NCI-H2196 (cell line): ENCODE measurements around the gene GLRB.
"Not testable (repeated sequence)": the region's sequence is repeated elsewhere in the genome, so short reads cannot be mapped to it uniquely, and the experiment has no call there.

Source experiments
- DNase-seq: peaks from one replicate; lab custom pipeline; 2025; ENCODE audit not compliant: unreplicated experiment; lab: John Stamatoyannopoulos, UW

The GLRB gene

DNA sequence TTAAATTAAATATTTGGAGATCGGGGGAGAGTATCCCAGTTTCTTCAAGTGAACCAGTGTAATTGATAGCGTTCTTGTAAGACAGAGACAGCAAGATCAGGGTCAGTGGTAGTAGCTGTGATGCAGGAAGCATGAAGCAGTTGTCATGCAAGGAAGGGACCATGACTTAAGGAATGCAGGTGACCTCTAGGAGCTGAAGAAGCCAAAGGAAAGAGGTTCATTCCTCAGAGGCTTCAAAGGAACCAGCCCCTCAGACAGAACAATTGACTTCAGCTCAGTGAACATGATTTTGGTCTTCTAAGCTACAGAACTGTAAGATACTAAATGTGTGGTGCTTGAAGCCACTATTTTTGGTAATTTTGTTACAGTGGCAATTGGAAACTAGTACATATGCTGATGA is 51.6 kb downstream of the GLRB start:
- DNase-seq, result no peak

DNA sequence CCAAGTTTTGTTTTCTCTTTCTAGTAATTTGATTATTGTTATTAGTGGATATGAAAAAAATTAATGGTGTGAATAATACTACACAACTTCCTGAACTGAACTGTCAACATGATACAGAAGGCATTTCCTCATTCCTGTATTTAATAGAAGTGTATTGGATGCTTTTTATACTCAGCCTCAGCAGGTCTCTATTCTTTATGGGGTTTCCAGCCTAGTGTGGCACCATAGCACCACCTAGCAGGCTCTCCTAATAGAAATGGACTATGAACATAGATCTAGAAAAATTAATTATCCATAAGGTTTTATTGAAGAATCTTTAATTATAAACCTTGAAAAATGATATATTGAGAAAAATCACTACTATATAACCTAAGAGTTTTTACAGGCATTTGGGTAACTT is 52.4 kb downstream of the GLRB start:
- peak; percentile 9 for DNase-seq

DNA sequence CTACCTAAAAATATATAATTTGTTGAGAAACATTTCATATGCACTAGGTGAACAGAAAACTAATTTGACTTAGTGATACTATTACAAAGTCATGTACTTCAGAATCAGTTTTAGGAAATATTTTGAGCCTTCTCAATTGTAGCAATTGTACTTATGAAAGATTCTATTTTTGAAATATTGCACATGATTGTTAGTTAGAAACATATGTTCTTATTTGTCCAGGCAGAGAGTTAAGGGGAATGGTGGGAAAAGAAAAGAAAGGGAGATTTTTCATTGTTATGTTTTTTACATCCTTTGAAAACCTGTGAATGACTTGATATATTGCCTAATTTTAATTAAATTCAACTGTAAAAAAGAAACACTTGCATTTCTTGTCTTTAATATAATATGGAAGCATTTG is 66.0 kb downstream of the GLRB start:
- no peak for DNase-seq

DNA sequence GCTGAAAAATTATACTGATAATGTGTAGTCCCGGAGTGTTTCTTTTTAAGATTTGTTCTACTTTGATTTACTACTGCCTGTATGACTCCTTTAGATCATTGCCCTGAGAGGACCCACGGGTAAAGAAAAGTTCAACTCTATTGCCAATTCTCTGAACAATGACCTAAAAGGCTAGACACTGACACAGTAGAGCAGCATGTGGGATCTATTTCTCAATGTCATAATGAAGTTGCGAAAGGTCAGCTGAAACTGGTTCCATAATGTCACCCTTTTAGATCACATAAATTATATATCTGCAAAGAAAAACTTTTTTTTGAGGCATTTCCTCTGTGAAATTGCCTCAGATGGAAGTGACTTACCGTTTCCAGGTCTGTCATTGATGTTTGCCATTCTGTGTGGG is 67.4 kb downstream of the GLRB start:
- DNase-seq, result no peak

DNA sequence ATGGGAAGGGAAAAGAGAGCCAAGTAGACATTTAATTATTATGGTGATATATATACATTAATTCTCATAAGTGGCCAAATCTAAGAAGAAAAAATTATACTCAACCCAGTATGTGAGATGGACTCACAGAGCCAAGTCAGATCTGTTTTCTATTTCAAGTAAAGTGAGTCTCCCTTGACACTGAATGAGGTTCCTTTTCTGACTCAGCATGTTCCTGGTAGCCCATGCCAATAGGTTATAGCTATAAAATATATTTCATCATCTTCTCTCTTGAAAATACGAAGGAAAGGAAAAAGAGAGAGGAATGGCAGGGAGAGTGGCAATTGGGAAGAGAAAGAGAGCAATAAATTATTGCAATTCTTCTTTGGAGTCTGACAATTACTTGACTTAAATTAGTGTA is 75.8 kb downstream of the GLRB start:
- no peak for DNase-seq

DNA sequence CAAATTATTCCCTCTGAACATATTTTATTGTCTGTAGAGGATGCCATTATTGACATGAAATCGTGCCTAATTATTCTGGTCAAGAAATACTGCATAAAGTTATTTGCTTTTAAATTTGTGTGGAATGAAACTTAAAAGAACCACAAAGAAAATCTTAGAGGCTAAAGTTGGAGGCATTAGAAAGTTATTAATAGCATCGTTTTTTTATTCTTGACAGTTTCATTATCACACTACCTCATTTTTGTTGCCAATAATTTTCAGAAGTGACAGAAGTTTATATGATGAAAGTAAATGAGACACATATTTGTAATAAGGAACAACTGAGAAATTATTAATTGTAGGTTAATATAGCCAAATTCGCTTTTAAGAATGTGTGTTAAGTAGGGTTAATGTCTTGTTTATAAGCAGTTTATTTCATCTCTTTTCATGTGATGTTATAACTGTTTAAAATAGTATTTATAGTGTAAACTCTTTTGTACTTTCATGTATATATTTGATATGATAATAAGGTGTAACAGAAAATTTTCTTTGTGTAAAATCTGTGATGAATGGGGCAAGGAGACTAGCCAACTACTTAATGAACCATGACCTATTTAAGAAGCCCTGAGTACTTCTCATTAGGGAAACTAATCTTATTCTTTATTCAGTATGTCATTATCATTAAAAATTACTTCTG is 90.1 kb downstream of the GLRB start:
- DNase-seq, result no peak

DNA sequence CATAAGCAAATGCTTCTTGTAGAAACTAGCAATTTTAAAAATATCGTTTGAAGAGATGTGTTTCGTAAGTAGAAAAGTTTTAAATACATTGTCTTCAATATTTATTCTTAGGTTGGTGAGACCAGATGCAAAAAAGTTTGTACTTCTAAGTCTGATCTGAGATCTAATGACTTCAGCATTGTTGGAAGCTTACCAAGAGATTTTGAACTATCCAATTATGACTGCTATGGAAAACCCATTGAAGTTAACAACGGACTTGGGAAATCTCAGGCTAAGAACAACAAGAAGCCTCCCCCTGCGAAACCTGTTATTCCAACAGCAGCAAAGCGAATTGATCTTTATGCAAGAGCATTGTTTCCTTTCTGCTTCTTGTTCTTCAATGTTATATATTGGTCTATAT is 94.4 kb downstream of the GLRB start:
- no peak for DNase-seq

DNA sequence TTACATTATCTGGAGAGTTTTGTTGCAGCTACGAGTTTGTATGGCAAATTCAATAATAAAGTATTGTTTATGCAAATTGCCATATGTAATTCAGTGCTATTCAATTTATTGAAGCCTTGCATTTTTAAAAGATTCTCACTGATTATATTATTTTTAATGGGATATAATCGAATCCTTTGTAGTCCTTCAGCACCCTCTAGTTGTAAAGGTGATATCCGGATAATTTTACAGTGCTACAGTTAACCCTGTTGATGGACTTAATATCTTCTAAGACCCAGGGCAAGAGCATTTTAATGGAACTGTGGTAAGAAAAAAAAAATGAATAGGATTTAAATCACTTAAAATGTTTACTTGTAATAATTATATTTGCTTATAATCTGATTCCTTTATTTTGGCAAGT is 96.1 kb downstream of the GLRB start:
- DNase-seq, result no peak

DNA sequence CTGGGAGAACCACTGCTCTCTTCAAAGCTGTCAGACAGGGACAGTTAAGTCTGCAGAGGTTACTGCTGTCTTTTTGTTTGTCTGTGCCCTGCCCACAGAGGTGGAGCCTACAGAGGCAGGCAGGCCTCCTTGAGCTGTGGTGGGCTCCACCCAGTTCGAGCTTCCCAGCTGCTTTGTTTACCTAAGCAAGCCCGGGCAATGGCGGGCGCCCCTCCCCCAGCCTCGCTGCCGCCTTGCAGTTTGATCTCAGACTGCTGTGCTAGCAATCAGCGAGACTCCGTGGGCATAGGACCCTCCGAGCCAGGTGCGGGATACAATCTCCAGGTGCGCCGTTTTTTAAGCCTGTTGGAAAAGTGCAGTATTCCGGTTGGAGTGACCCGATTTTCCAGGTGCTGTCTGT is 104.3 kb downstream of the GLRB start:
- not testable (repeated sequence) for DNase-seq

DNA sequence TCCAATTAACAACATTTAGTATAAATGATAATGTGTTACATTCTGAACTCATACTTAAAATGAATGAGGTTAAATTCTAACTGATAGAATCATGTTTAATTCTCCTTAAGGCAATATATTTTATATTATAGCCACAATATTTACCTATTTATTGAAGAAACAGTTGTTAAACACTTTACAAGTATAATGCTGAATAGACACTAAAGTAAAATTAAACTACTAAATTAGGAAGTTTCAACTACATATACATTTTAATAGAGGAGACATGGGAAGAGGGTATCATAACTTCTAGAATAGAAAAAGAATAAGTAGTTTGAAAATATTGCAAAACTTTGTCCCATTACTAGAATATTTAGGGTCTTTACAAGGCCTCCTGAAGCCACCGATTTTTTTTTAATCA is 108.3 kb downstream of the GLRB start:
- DNase-seq, result no peak

DNA sequence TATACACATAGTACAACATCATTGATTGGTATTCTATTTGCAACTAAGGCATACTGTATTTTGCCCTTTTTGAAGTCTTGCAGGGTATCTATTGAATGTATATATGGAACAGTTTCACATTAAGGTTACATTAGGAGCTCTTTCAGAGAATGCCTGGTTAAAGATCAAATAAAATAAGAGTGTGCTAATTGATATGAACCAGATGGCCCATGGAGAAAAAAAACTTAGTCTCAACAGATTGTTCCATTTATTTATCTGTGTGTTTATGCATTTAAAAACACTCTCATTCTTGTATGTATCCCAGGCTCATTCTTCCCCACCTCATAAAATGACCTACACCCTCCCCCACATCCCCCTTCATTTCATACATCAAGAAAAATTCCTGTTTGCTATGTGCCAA is 109.4 kb downstream of the GLRB start:
- DNase-seq, result no peak

DNA sequence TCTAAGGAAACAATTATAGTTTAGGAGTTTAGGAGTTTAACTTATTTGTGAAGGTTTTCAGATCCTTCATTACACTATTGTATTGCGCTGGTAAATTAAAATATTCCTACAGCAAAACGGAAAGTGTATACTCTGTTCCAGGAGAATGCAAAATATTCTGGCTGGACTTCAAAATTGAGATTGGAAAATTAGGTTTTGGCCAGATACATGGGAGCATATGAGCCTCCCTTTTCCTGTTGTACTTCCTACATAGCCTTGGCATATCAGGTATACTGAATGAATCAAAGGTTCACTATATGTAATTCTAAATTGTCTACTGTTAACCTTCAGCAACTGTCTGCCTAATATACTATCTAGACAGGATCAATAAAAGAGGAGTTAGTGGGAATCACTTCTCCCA is 119.4 kb downstream of the GLRB start:
- DNase-seq, result no peak

DNA sequence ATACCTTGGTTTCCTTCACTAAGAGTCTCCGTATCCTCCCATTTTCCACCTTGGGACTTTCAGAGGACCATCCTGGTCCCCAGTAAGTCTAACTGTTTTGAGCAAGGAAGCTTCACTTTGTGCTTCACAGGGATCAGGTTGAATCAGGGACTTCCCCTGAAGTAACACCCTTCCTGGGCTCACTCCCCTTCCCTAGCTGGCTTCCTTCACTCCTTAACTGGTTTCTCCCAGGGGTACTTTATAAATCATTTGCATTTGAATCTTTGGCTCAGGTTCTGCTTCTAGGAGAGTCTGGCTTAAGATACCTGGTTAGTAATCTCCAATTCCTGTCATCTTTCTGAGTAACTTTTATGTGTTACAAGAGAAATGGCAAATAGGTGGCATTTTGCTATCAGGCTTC is 120.1 kb downstream of the GLRB start:
- DNase-seq, result no peak

DNA sequence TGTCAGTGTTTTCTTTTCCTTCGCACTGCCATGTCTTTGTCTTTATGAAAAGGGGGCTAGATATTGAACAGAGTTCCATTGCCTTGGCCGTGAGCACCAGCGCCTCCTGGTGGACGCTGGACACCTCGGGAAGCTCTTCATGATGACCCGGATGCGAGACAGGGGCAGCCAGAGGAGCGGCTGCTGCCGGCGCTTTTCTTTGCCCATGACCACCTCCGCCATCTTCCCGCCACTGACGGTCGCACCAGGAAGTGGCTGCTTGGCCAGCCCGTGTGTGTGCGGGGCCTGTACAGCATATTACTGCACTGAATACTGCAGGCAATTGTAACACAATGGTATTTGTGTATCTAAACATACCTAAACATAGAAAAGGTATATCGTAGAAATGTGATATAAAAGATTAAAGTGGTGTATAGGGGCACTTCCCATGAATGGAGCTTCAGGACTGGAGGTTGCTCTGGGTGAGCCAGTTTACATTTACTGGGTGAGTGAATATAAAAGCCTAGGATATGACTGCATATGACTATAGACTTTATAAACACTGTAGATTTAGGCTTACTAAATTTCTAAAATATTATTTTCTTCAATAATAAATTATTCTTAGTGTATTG is 128.8 kb downstream of the GLRB start:
- no peak for DNase-seq

DNA sequence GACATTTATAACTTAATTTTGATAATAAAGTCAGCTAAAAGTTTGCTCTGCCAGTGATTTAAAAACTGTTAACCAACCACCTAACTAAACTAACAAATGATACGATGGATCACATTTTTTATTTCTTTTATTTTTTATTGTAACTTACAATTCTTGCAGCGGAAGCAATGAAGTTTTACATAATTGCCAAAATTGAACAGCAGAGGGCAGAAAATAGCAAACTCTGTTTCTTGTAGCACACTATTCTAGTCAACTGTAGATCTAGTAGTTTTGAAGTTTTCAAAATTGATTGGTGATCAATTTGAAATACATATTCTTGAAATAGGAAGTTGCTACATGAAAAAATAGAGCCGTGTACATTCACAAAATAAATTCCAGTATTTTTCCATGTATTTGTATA is 141.8 kb downstream of the GLRB start:
- DNase-seq, result peak; percentile 25

DNA sequence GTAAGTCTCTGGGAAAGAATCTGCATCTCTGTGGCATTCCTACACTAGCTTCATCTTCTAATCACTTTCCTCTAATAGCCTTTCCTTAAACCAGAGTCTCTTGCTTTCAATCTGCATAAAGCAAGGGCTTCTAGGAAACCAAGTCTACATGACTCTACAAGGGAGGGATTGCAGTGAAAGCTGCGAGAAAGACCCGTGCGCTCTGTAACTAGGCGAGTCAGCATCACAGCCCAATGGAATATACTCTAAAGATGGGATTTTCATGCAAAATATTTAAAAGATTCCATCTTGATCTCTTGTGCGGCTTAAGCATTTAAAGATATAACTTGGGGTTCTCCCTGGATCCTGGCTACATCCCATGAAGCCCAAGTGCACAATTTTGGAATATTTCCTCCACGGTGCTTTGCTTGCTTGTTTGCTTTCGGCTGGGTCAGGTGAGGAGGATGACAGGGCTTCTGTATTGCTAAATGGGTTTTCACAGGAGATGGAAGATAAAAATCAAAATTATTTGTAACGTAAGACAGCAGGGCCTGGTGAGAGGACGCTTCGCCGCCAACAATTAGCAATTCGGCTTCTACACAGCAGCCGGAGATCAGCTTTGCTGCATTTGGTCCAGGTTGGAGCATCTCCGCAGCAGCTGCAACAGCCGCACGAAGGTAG is 143.9 kb downstream of the GLRB start:
- DNase-seq, result peak; percentile 30

DNA sequence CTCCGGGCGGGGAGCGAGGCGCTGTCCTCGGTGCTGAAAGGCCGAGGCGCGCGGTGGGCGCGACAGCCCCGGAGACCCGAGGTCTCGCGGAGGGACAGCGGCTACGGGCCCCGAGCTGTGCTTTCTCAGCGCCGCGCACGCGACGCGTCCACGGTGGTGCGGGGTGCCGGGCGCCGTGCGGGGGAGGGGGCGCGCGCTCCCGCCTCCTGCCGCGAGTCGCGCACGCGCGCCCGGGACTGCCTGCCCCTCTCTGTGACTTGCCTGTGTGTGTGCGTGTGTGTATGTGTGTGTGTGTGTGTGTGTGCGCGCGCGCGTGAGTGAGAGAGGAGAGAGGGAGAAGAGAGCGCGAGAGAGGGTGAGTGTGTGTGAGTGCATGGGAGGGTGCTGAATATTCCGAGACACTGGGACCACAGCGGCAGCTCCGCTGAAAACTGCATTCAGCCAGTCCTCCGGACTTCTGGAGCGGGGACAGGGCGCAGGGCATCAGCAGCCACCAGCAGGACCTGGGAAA is 144.5 kb downstream of the GLRB start, which contains the start of gene GRIA2:
GRIA2 (plus strand) TSS at position 358 of the 511 bp plus-strand sequence. CDS start 315 bp downstream, outside the sequence.
- peak; percentile 41 for DNase-seq

DNA sequence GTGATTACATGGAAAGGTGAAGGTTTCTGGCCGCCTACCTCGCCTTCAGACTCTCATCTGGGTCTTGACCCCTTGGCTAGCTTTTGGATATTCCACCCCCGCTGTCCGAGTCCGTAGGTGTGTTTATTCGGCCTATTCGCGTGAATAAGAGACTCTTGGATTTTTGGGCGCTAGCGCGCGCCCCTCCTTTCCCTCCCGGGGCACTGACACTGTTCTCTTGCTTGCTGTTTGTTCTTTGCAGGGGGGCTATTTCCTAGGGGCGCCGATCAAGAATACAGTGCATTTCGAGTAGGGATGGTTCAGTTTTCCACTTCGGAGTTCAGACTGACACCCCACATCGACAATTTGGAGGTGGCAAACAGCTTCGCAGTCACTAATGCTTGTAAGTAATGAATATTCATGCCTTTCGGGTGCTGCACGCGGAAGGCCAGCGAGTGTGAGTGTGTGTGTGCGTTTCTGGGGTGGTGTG is 145.5 kb downstream of the GLRB start:
- no peak for DNase-seq
